Posterior cingulate gyrus (tissue), 11 donors: ENCODE measurements around the gene ARL16.
A peak's percentile ranks its signal among the peaks of the same experiment; 100 is the strongest.

Experiments
- DNase-seq, 10 donors: peaks; one replicate each; pipeline versions ENCODE4 v3.0.0 to v3.0.0-alpha.2; 2020 to 2021; ENCODE audit warnings: mixed read lengths in 3 of 10
- intact Hi-C: fragments of 100-400 bp; cut with DNase I; formaldehyde crosslinking; loops from one replicate; pipeline ENCODE4 v1.15.1; 2023

The ARL16 gene

GRCh38 chr17:81648707-81649085 lies 34.9 kb downstream of the ARL16 start:
- intact Hi-C loops = no loop called here

GRCh38 chr17:81648013-81648706 lies 35.4 kb downstream of the ARL16 start:
- no peak for DNase-seq
- intact Hi-C loops = no loop called here

More at GRCh38 chr17:81648707-81649085, 34.9 kb downstream of the ARL16 start:
- no peak for DNase-seq

- intact Hi-C loops = no loop called here
- DNase-seq = no peak
These were observed 36.0 kb downstream of the ARL16 start for GRCh38 chr17:81647640-81648012.

- intact Hi-C loops = no loop called here
- no peak for DNase-seq
These were observed 36.6 kb downstream of the ARL16 start for GRCh38 chr17:81646869-81647600.

- intact Hi-C loops = no loop called here
- DNase-seq = no peak
These were observed 38.3 kb downstream of the ARL16 start for GRCh38 chr17:81644976-81645952.

- DNase-seq = no peak
- intact Hi-C loops = no loop called here
These were observed 39.1 kb downstream of the ARL16 start for GRCh38 chr17:81644496-81644895.

GRCh38 chr17:81641825-81642489 lies 41.6 kb downstream of the ARL16 start:
- intact Hi-C loops = no loop called here
- peak in 1 of 10 donors; percentile 64 for DNase-seq

GRCh38 chr17:81640011-81640410 lies 43.6 kb downstream of the ARL16 start:
- intact Hi-C loops = no loop called here
- DNase-seq = no peak

- DNase-seq = no peak
- intact Hi-C loops = loop anchor here (5.0 kb wide), 1 partner anchor 44 kb away; the partner anchor contains the start of genes ARL16 and HGS
These were observed 44.9 kb downstream of the ARL16 start for GRCh38 chr17:81638683-81639082.

- peak; percentile 69 to 97 (median 83) for DNase-seq
- intact Hi-C loops = loop anchor here (2.0 to 5.0 kb wide), 2 partner anchors 30 to 46 kb away; partner anchors contain the start of genes ARL16, CCDC137, HGS and OXLD1
These were observed 46.9 kb downstream of the ARL16 start, which contains the start of the genes NPLOC4 and TSPAN10 for GRCh38 chr17:81636505-81637288. Gene NPLOC4 (minus strand): TSS chr17:81637112. CDS start chr17:81636930, 182 bp downstream. Gene TSPAN10 (plus strand): TSS chr17:81637196. CDS start chr17:81642413, 5,217 bp downstream.

GRCh38 chr17:81635973-81636504 lies 47.6 kb downstream of the ARL16 start:
- DNase-seq = peak in 2 of 10 donors; percentile 26 to 55
- intact Hi-C loops = loop anchor here (2.0 to 5.0 kb wide), 2 partner anchors 31 to 46 kb away; partner anchors contain the start of genes ARL16, CCDC137, HGS and OXLD1

GRCh38 chr17:81635431-81635830 lies 48.2 kb downstream of the ARL16 start:
- intact Hi-C loops = loop anchor here (5.0 kb wide), 1 partner anchor 47 kb away; the partner anchor contains the start of genes ARL16 and HGS

GRCh38 chr17:81631482-81631881 lies 52.1 kb downstream of the ARL16 start:
- intact Hi-C loops = no loop called here
- peak in 1 of 10 donors; percentile 30 for DNase-seq

More at GRCh38 chr17:81635431-81635830, 48.2 kb downstream of the ARL16 start:
- peak in 2 of 10 donors; percentile 5 to 49 for DNase-seq
